GM12801 (cell line): ENCODE measurements around the gene MTA3.

Experiments used
- TF ChIP-seq, protein P1 (sequence below): IDR thresholded peaks from one replicate; pipeline ENCODE4 v1.5.1; 2011; ENCODE audit warnings: control low read depth; ENCODE audit not compliant: insufficient read length; ENCODE audit errors: extremely low read depth

MTA3 gene

DNA sequence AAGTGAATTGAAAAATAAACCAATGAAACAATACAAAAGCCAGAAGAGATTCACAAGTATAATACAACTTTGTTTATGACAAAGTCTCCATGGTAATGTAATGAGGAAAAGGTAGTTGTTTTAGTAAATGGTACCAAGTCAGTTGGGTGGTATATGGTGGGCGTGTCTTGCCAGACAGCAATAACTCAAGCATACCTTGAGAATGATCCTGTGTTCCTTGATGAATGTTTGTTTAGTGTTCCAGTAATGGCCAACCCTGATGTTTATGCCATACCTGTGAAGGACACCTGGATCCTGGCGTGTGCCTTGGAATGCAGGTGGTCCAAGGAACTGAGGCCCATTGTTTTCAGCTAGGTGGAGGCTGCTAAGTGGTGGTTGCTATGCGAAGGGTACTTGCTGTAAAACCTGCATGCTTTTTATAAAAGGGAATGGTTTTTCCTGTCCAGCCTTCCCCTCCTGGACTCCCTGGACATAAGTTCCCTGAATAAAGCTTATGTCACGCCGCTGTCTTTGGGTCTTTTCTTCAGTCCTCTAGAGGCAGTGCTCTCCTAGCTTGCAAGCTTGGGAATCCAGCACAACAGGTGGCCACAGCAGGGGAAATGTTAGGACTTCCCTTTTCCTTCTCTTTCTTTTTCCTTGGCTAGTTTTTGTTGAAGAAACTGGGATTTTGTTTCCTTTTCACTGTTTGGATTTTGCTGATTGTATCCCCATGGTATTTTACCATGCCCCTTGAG, 54.7 kb downstream of the MTA3 start:
- TF ChIP-seq, protein P1, sequence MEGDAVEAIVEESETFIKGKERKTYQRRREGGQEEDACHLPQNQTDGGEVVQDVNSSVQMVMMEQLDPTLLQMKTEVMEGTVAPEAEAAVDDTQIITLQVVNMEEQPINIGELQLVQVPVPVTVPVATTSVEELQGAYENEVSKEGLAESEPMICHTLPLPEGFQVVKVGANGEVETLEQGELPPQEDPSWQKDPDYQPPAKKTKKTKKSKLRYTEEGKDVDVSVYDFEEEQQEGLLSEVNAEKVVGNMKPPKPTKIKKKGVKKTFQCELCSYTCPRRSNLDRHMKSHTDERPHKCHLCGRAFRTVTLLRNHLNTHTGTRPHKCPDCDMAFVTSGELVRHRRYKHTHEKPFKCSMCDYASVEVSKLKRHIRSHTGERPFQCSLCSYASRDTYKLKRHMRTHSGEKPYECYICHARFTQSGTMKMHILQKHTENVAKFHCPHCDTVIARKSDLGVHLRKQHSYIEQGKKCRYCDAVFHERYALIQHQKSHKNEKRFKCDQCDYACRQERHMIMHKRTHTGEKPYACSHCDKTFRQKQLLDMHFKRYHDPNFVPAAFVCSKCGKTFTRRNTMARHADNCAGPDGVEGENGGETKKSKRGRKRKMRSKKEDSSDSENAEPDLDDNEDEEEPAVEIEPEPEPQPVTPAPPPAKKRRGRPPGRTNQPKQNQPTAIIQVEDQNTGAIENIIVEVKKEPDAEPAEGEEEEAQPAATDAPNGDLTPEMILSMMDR: no peak

DNA sequence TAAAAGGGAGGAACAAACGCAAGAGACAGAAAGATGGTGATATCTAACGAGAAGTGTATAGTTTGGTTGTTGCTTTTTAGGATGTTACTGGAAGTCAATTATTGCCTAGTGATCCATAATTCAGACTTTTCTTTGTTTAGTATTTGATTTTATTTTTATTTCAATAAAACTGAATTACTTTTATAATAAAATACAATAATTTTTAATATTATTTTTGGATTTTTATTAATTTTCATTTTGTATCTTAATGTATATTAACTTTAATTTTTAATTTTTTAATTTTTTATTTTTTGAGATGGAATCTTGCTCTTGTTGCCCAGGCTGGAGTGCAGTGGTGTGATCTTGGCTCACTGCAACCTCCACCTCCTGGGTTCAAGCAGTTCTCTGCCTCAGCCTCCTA, 55.6 kb downstream of the MTA3 start:
- TF ChIP-seq, protein P1: no peak

DNA sequence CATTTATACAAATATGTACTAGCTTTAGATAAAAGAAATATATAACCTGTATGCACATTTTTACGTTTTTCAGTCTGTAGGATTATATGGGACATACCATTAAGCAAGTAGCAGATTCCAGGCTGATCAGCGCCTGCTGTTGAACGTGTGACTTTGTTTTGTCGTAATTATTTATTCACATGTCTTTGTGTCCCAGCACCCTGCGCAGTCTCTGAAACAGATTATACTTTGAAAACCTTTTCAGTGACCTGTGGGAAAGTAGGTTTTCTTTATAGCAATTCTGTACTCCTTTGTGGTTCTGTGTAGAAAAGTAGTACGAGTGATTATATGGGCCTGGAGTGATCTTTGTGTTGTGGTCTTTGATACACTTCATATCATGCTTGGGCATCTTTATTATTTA, 68.5 kb downstream of the MTA3 start:
- TF ChIP-seq, protein P1: no peak

DNA sequence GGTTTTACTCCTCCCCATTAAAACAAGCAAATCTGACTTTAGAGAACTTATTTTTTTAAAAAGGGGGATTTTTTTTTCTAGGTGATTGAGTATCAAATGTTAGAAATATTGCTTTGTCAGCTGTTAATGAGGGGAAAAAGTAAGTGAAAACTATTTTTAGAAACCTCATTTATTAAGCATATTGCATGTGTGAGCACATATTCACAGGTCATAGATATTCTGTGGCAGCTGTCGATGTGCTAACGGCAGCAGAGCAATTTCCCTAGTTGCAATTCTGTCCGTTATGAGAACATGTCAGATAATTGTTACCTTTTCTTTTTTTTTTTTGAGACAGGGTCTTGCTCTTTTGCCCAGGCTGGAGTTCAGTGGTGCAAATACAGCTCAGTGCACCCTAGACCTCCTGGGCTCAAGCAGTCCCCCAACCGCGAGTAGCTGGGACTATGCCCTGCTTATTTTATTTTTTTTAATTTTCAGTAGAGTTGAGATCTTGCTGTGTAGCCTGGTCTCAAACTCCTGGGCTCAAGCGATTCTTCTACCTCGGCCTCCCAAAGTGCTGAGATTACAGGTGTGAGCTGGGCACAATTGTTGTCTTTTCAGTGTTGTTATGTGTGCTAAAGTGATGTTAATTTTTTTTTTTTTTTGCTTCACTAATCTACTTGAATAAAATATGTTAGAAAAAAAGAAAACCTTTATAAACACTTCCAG, 69.8 kb downstream of the MTA3 start:
- TF ChIP-seq, protein P1: no peak

DNA sequence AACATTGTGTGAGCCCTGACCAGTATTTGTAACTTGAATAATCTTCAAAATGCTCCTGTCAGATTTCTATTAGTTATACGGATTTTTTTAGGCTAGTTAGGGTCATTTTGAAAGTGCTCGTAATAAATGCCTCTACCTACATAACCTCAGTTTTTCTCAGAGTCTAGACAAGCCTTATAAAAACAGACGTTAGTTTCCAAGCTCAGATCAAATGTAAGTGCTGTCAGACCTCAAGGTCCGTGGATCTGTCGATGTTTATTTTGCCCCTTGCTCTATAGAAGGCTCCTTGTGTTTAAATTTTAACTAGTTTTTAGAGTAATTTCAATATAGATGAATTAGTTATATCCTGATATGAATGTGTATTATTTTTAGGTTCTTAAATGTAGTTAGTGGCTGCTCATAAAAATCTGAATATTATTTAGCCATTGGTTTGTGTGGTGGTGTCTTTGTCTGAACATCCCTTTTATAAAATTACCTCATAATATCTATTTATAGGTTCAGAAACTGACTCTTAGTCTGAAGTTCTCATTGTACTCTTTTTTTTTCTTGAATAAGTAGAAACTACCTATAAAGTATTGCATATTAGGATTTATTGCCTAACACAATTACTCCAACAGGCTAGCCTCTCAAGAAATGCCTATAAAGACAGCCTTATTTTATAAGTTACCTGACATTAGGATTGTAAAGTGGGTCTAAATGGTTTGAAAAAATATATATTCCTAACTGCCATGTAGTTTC, 71.1 kb downstream of the MTA3 start:
- TF ChIP-seq, protein P1: no peak

DNA sequence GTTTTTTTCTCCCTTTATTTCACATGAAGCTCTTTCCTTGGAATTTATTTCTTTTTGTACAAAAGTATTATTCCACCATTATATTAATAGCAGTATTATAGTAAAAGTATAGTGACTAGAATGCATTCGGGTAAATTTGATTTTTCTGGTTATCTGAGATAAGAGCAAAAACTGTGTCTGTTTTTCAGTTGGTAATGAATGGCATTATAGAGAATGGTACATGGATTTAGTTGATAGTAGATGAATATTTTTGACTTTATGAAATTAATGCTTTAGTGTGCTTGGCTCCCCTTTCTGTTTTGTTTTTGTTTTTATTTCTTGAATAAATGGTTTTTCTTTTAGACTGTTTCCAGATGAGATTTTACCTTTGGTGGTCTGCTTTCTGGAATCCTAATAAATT, 71.8 kb downstream of the MTA3 start:
- TF ChIP-seq, protein P1: no peak

DNA sequence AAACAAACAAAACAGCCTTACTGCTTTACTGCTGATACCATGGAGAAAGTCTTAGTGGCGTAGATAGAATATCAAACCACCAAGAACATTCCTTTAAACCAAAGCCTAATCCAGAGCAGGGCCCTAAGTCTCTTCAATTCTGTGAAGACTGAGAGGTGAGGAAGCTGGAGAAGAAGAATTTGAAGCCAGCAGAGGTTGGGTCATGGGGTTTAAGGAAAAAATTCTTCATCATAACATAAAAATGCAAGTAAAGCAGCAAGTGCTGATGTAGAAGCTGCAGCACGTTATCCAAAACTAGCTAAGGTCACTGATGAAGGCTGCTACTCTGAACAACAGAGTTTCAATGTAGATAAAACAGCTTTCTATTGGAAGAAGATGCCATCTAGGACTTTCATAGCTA, 77.1 kb downstream of the MTA3 start:
- TF ChIP-seq, protein P1: no peak
